ENCODE measurements around the gene LAMB4.

LAMB4 gene

GRCh38 chr7:108093341-108093740, 36.8 kb downstream of the LAMB4 start:
- H4K20me1 ChIP-seq (ENCODE audit: insufficient read depth, low read length) = no peaks in the 10 kb centered on the region
- no peak overlapping the region for H3K27ac ChIP-seq (ENCODE audit: low read length)
- H3K27me3 ChIP-seq (replicated peaks; ENCODE audit: insufficient read depth, low read length) = no peaks in the 10 kb centered on the region
- no peaks in the 10 kb centered on the region for H3K9me3 ChIP-seq (replicated peaks; ENCODE audit: insufficient read depth, low read length)
- H3K9ac ChIP-seq (ENCODE audit: low read length) = no peak overlapping the region
- no peak overlapping the region for H3K4me2 ChIP-seq (ENCODE audit: low read depth, low read length)
- no peak for DNase-seq
- no peak overlapping the region for H3K4me3 ChIP-seq (ENCODE audit: low read length)
- no peaks in the 10 kb centered on the region for H3K79me2 ChIP-seq (ENCODE audit: low read length)
- H3F3A ChIP-seq (ENCODE audit: insufficient read depth, low read length) = no peaks in the 10 kb centered on the region
- TF ChIP-seq EZH2phosphoT487 (IDR thresholded peaks at IDR 0.05; ENCODE audit: low read length) (no peak), EZH2 (optimal IDR thresholded peaks at IDR 0.05; ENCODE audit: low read depth, low read length) (no peak)
- TF ChIP-seq, protein P1, sequence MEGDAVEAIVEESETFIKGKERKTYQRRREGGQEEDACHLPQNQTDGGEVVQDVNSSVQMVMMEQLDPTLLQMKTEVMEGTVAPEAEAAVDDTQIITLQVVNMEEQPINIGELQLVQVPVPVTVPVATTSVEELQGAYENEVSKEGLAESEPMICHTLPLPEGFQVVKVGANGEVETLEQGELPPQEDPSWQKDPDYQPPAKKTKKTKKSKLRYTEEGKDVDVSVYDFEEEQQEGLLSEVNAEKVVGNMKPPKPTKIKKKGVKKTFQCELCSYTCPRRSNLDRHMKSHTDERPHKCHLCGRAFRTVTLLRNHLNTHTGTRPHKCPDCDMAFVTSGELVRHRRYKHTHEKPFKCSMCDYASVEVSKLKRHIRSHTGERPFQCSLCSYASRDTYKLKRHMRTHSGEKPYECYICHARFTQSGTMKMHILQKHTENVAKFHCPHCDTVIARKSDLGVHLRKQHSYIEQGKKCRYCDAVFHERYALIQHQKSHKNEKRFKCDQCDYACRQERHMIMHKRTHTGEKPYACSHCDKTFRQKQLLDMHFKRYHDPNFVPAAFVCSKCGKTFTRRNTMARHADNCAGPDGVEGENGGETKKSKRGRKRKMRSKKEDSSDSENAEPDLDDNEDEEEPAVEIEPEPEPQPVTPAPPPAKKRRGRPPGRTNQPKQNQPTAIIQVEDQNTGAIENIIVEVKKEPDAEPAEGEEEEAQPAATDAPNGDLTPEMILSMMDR (IDR thresholded peaks at IDR 0.05; ENCODE audit: low read length) = no peak
- H3K36me3 ChIP-seq (replicated peaks; ENCODE audit: insufficient read depth, low read length) = no peaks in the 10 kb centered on the region
- H3K9me2 ChIP-seq (replicated peaks; ENCODE audit: insufficient read depth, low read length) = no peaks in the 10 kb centered on the region
- no peaks in the 10 kb centered on the region for H3K4me1 ChIP-seq (ENCODE audit: low read length)
- no peak overlapping the region for H2AFZ ChIP-seq (ENCODE audit: low read length)

DNA sequence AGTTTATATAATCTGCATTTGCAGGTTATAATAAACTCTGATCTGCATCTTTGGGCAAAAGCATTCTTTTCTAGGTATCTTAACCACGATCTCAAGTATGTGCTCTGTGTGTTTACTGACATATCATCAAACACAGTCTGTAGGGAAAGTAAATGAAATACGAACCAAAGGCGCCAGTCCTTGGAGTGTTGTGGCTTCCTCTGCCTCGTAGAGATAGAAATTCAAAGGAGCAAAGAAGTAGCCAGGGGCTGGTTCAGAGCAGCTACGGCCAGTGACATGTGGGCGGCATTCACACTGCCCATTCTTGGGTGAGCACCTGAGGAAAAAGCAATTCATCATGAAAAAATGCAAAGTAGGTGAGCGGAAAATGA, 38.7 kb downstream of the LAMB4 start:
- Histone ChIP-seq H3K27me3 (replicated peaks; ENCODE audit: insufficient read depth, low read length) (no peaks in the 10 kb centered on the region), H2AFZ (ENCODE audit: low read length) (no peak overlapping the region), H3K27ac (ENCODE audit: low read length) (no peak overlapping the region), H3K9me2 (replicated peaks; ENCODE audit: insufficient read depth, low read length) (no peaks in the 10 kb centered on the region), H3K9me3 (replicated peaks; ENCODE audit: insufficient read depth, low read length) (no peaks in the 10 kb centered on the region), H3K79me2 (ENCODE audit: low read length) (no peaks in the 10 kb centered on the region), H4K20me1 (ENCODE audit: insufficient read depth, low read length) (no peaks in the 10 kb centered on the region), H3K4me2 (ENCODE audit: low read depth, low read length) (no peak overlapping the region), H3K36me3 (replicated peaks; ENCODE audit: insufficient read depth, low read length) (no peaks in the 10 kb centered on the region), H3F3A (ENCODE audit: insufficient read depth, low read length) (no peaks in the 10 kb centered on the region), H3K9ac (ENCODE audit: low read length) (no peak overlapping the region), H3K4me3 (ENCODE audit: low read length) (no peak overlapping the region), H3K4me1 (ENCODE audit: low read length) (no peaks in the 10 kb centered on the region)
- DNase-seq = no peak
- TF ChIP-seq EZH2phosphoT487 (IDR thresholded peaks at IDR 0.05; ENCODE audit: low read length) (no peak), EZH2 (optimal IDR thresholded peaks at IDR 0.05; ENCODE audit: low read depth, low read length) (no peak)
- TF ChIP-seq, protein P1 (IDR thresholded peaks at IDR 0.05; ENCODE audit: low read length) = no peak

GRCh38 chr7:108090791-108091460, 39.2 kb downstream of the LAMB4 start:
- Histone ChIP-seq H3K9ac (ENCODE audit: low read length) (no peak overlapping the region), H3F3A (ENCODE audit: insufficient read depth, low read length) (no peaks in the 10 kb centered on the region), H3K79me2 (ENCODE audit: low read length) (no peaks in the 10 kb centered on the region), H3K27ac (ENCODE audit: low read length) (no peak overlapping the region), H3K36me3 (replicated peaks; ENCODE audit: insufficient read depth, low read length) (no peaks in the 10 kb centered on the region), H3K9me3 (replicated peaks; ENCODE audit: insufficient read depth, low read length) (no peaks in the 10 kb centered on the region), H4K20me1 (ENCODE audit: insufficient read depth, low read length) (no peaks in the 10 kb centered on the region), H3K27me3 (replicated peaks; ENCODE audit: insufficient read depth, low read length) (no peaks in the 10 kb centered on the region), H3K4me3 (ENCODE audit: low read length) (no peak overlapping the region), H2AFZ (ENCODE audit: low read length) (no peak overlapping the region), H3K9me2 (replicated peaks; ENCODE audit: insufficient read depth, low read length) (no peaks in the 10 kb centered on the region), H3K4me2 (ENCODE audit: low read depth, low read length) (no peak overlapping the region), H3K4me1 (ENCODE audit: low read length) (no peaks in the 10 kb centered on the region)
- no peak for DNase-seq
- no peak for TF ChIP-seq EZH2phosphoT487 (IDR thresholded peaks at IDR 0.05; ENCODE audit: low read length)
- TF ChIP-seq, protein P1 (IDR thresholded peaks at IDR 0.05; ENCODE audit: low read length) = no peak
- no peak for TF ChIP-seq EZH2 (optimal IDR thresholded peaks at IDR 0.05; ENCODE audit: low read depth, low read length)
